ENCODE measurements around the gene GAGE12F. TPM values are rescaled to one million over a fixed set of nuclear protein-coding genes. Genes with fewer than 3 reads are reported as not detected.
"Not testable (repeated sequence)": the region's sequence is repeated elsewhere in the genome, so short reads cannot be mapped to it uniquely, and the experiment has no call there.

The GAGE12F gene
- total RNA-seq (2021; ENCODE audit: unreplicated experiment) (not detected), Bru-seq, nascent RNA (not detected), BruChase-seq, experiment 1, labeled RNA remaining after a 6-hour chase (not detected), BruChase-seq, experiment 2, labeled RNA remaining after a 2-hour chase (not detected)
- not detected in 2 replicates for polyA plus RNA-seq (2012)
- long read RNA-seq, result 0 reads

- BruUV-seq (replicated peaks); ATAC-seq; POLR2A ChIA-PET: not testable (repeated sequence)
These were observed at the start of gene GAGE12F for GRCh38 chrX:49560542-49560941. Gene GAGE12F (plus strand): TSS chrX:49560842. CDS start chrX:49561997, 1,155 bp downstream.

GRCh38 chrX:49531877-49532276, 28.8 kb upstream of the GAGE12F start, which contains the start of gene GAGE12C:
Gene GAGE12C (plus strand): TSS chrX:49532177. CDS start chrX:49533332, 1,155 bp downstream.
- H4K20me1 ChIP-seq (ENCODE audit: insufficient read depth), result not testable (repeated sequence)

More at GRCh38 chrX:49560542-49560941, at the start of gene GAGE12F:
- DNase-seq (ENCODE audit: low read depth, low spot score); H2AFZ ChIP-seq (ENCODE audit: low read depth, low read length, poor library complexity, severe bottlenecking); H3K4me1 ChIP-seq (ENCODE audit: control insufficient read depth in 1 of 2, insufficient read depth in 2 of 2, low read length in 2 of 2); H3K27ac ChIP-seq (ENCODE audit: low read depth, low read length); H3K9ac ChIP-seq (ENCODE audit: low read length); H3K9me2 ChIP-seq (ENCODE audit: insufficient read depth); H3K4me3 ChIP-seq (replicated peaks in 1 of 2; ENCODE audit: low read depth in 1 of 2, low read length in 2 of 2); H3K79me2 ChIP-seq (ENCODE audit: insufficient read depth, low read length); H3K4me2 ChIP-seq (ENCODE audit: low read length); H3K36me3 ChIP-seq (ENCODE audit: control insufficient read depth in 1 of 2, insufficient read depth in 2 of 2, low read length in 2 of 2); H4K20me1 ChIP-seq (ENCODE audit: insufficient read depth); intact Hi-C loops (cut with micrococcal nuclease); H3K9me3 ChIP-seq (ENCODE audit: control insufficient read depth in 1 of 2, insufficient read depth in 1 of 2, low read depth in 1 of 2, low read length in 2 of 2); CTCF ChIA-PET; H3K27me3 ChIP-seq (ENCODE audit: insufficient read depth, low read length); RAD21 ChIA-PET (ENCODE audit: low non-redundant PET in 1 of 2, low total read pairs in 2 of 2, uncharacterized antibody in 2 of 2, unreplicated experiment in 2 of 2): not testable (repeated sequence)

GRCh38 chrX:49541433-49541832, 19.2 kb upstream of the GAGE12F start, which contains the start of gene GAGE12D:
Gene GAGE12D (plus strand): TSS chrX:49541733. CDS start chrX:49542888, 1,155 bp downstream.
- H3K27me3 ChIP-seq (ENCODE audit: insufficient read depth, low read length); H3K4me3 ChIP-seq (replicated peaks in 1 of 2; ENCODE audit: low read depth in 1 of 2, low read length in 2 of 2); H3K9ac ChIP-seq (ENCODE audit: low read length); H3K4me1 ChIP-seq (ENCODE audit: control insufficient read depth in 1 of 2, insufficient read depth in 2 of 2, low read length in 2 of 2); BruUV-seq (replicated peaks); H3K36me3 ChIP-seq (ENCODE audit: control insufficient read depth in 1 of 2, insufficient read depth in 2 of 2, low read length in 2 of 2); CTCF ChIA-PET; RAD21 ChIA-PET (ENCODE audit: low non-redundant PET in 1 of 2, low total read pairs in 2 of 2, uncharacterized antibody in 2 of 2, unreplicated experiment in 2 of 2); ATAC-seq; H3K79me2 ChIP-seq (ENCODE audit: insufficient read depth, low read length); H3K9me2 ChIP-seq (ENCODE audit: insufficient read depth); H3K27ac ChIP-seq (ENCODE audit: low read depth, low read length); H4K20me1 ChIP-seq (ENCODE audit: insufficient read depth); H3K9me3 ChIP-seq (ENCODE audit: control insufficient read depth in 1 of 2, insufficient read depth in 1 of 2, low read depth in 1 of 2, low read length in 2 of 2); DNase-seq (ENCODE audit: low read depth, low spot score); H2AFZ ChIP-seq (ENCODE audit: low read depth, low read length, poor library complexity, severe bottlenecking); POLR2A ChIA-PET; intact Hi-C loops (cut with micrococcal nuclease); H3K4me2 ChIP-seq (ENCODE audit: low read length): not testable (repeated sequence)

More at GRCh38 chrX:49531877-49532276, 28.8 kb upstream of the GAGE12F start, which contains the start of gene GAGE12C:
- H2AFZ ChIP-seq (ENCODE audit: low read depth, low read length, poor library complexity, severe bottlenecking); RAD21 ChIA-PET (ENCODE audit: low non-redundant PET in 1 of 2, low total read pairs in 2 of 2, uncharacterized antibody in 2 of 2, unreplicated experiment in 2 of 2); H3K9ac ChIP-seq (ENCODE audit: low read length); POLR2A ChIA-PET; H3K27me3 ChIP-seq (ENCODE audit: insufficient read depth, low read length); ATAC-seq; H3K9me3 ChIP-seq (ENCODE audit: control insufficient read depth in 1 of 2, insufficient read depth in 1 of 2, low read depth in 1 of 2, low read length in 2 of 2); H3K9me2 ChIP-seq (ENCODE audit: insufficient read depth); CTCF ChIA-PET; BruUV-seq (replicated peaks); H3K4me1 ChIP-seq (ENCODE audit: control insufficient read depth in 1 of 2, insufficient read depth in 2 of 2, low read length in 2 of 2); intact Hi-C loops (cut with micrococcal nuclease); H3K27ac ChIP-seq (ENCODE audit: low read depth, low read length); DNase-seq (ENCODE audit: low read depth, low spot score); H3K4me2 ChIP-seq (ENCODE audit: low read length); H3K36me3 ChIP-seq (ENCODE audit: control insufficient read depth in 1 of 2, insufficient read depth in 2 of 2, low read length in 2 of 2); H3K79me2 ChIP-seq (ENCODE audit: insufficient read depth, low read length); H3K4me3 ChIP-seq (replicated peaks in 1 of 2; ENCODE audit: low read depth in 1 of 2, low read length in 2 of 2): not testable (repeated sequence)

- H3K9me3 ChIP-seq (ENCODE audit: control insufficient read depth in 1 of 2, insufficient read depth in 1 of 2, low read depth in 1 of 2, low read length in 2 of 2); BruUV-seq (replicated peaks); RAD21 ChIA-PET (ENCODE audit: low non-redundant PET in 1 of 2, low total read pairs in 2 of 2, uncharacterized antibody in 2 of 2, unreplicated experiment in 2 of 2); H3K9ac ChIP-seq (ENCODE audit: low read length); H2AFZ ChIP-seq (ENCODE audit: low read depth, low read length, poor library complexity, severe bottlenecking); H3K9me2 ChIP-seq (ENCODE audit: insufficient read depth); H3K36me3 ChIP-seq (ENCODE audit: control insufficient read depth in 1 of 2, insufficient read depth in 2 of 2, low read length in 2 of 2); DNase-seq (ENCODE audit: low read depth, low spot score); ATAC-seq; H3K27me3 ChIP-seq (ENCODE audit: insufficient read depth, low read length); CTCF ChIA-PET; H3K79me2 ChIP-seq (ENCODE audit: insufficient read depth, low read length); H4K20me1 ChIP-seq (ENCODE audit: insufficient read depth); H3K4me2 ChIP-seq (ENCODE audit: low read length); H3K27ac ChIP-seq (ENCODE audit: low read depth, low read length); H3K4me1 ChIP-seq (ENCODE audit: control insufficient read depth in 1 of 2, insufficient read depth in 2 of 2, low read length in 2 of 2); intact Hi-C loops (cut with micrococcal nuclease); H3K4me3 ChIP-seq (replicated peaks in 1 of 2; ENCODE audit: low read depth in 1 of 2, low read length in 2 of 2); POLR2A ChIA-PET: not testable (repeated sequence)
These were observed 9.7 kb upstream of the GAGE12F start, which contains the start of gene GAGE12E for GRCh38 chrX:49550989-49551388. Gene GAGE12E (plus strand): TSS chrX:49551289. CDS start chrX:49552444, 1,155 bp downstream.

Measured in HCT116 (cell line).